ENCODE results near the gene PNPLA7.

Gene PNPLA7

GRCh38 chr9:137433349-137433915 lies 116.8 kb downstream of the PNPLA7 start:
- Histone ChIP-seq H2AFZ (ENCODE audit: low read depth, low read length) (no peak overlapping the region), H3K4me1 (ENCODE audit: insufficient read depth, low read length) (no peaks in the 10 kb centered on the region), H4K20me1 (ENCODE audit: insufficient read depth, low read length) (peaks cover 7% of the 10 kb centered on the region; the same call in 1 of the 2 replicates), H3K27me3 (ENCODE audit: insufficient read depth, low read length, poor library complexity) (no peaks in the 10 kb centered on the region), H3K36me3 (ENCODE audit: insufficient read depth, low read length) (no peaks in the 10 kb centered on the region), H3K4me3 (ENCODE audit: low read depth in 1 of 2, low read length in 2 of 2) (no peak overlapping the region), H3K79me2 (ENCODE audit: insufficient read depth, low read length) (no peaks in the 10 kb centered on the region), H3K9ac (ENCODE audit: low read depth, low read length) (no peak overlapping the region), H3K9me3 (ENCODE audit: insufficient read depth, low read length, severe bottlenecking) (no peaks in the 10 kb centered on the region), H3K27ac (ENCODE audit: low read length) (no peak overlapping the region), H3K4me2 (ENCODE audit: insufficient read depth, low read length) (no peak overlapping the region)
- DNase-seq = no peak
- ATAC-seq (ENCODE audit: insufficient read depth, low read depth) = no peak
- TF ChIP-seq EZH2 (IDR thresholded peaks at IDR 0.05; ENCODE audit: borderline replicate concordance, low read depth, low read length, severe bottlenecking) = no peak
- no peak for TF ChIP-seq CTCF (IDR thresholded peaks at IDR 0.05; ENCODE audit: borderline replicate concordance, extremely low read depth, low read length, poor library complexity, severe bottlenecking)

- H3K9me3 ChIP-seq (ENCODE audit: insufficient read depth, low read length, severe bottlenecking) = no peaks in the 10 kb centered on the region
- DNase-seq (no peak), ATAC-seq (ENCODE audit: insufficient read depth, low read depth) (no peak)
- no peaks in the 10 kb centered on the region for H3K36me3 ChIP-seq (ENCODE audit: insufficient read depth, low read length)
- H3K79me2 ChIP-seq (ENCODE audit: insufficient read depth, low read length) = no peaks in the 10 kb centered on the region
- no peak overlapping the region for H2AFZ ChIP-seq (ENCODE audit: low read depth, low read length)
- H4K20me1 ChIP-seq (ENCODE audit: insufficient read depth, low read length) = peaks cover 4% of the 10 kb centered on the region; the same call in 1 of the 2 replicates
- no peak overlapping the region for H3K4me2 ChIP-seq (ENCODE audit: insufficient read depth, low read length)
- H3K9ac ChIP-seq (ENCODE audit: low read depth, low read length) = no peak overlapping the region
- no peaks in the 10 kb centered on the region for H3K27me3 ChIP-seq (ENCODE audit: insufficient read depth, low read length, poor library complexity)
- no peak overlapping the region for H3K27ac ChIP-seq (ENCODE audit: low read length)
- TF ChIP-seq CTCF (IDR thresholded peaks at IDR 0.05; ENCODE audit: borderline replicate concordance, extremely low read depth, low read length, poor library complexity, severe bottlenecking) = no peak
- TF ChIP-seq EZH2 (IDR thresholded peaks at IDR 0.05; ENCODE audit: borderline replicate concordance, low read depth, low read length, severe bottlenecking) = no peak
- H3K4me1 ChIP-seq (ENCODE audit: insufficient read depth, low read length) = no peaks in the 10 kb centered on the region
- H3K4me3 ChIP-seq (ENCODE audit: low read depth in 1 of 2, low read length in 2 of 2) = no peak overlapping the region
These were observed 117.4 kb downstream of the PNPLA7 start for GRCh38 chr9:137432687-137433348.

GRCh38 chr9:137431416-137431931 lies 118.7 kb downstream of the PNPLA7 start:
- H3K4me3 ChIP-seq (ENCODE audit: low read depth in 1 of 2, low read length in 2 of 2) = no peak overlapping the region
- no peaks in the 10 kb centered on the region for H3K4me1 ChIP-seq (ENCODE audit: insufficient read depth, low read length)
- no peak overlapping the region for H3K4me2 ChIP-seq (ENCODE audit: insufficient read depth, low read length)
- DNase-seq (no peak), ATAC-seq (ENCODE audit: insufficient read depth, low read depth) (no peak)
- no peaks in the 10 kb centered on the region for H3K36me3 ChIP-seq (ENCODE audit: insufficient read depth, low read length)
- no peak overlapping the region for H2AFZ ChIP-seq (ENCODE audit: low read depth, low read length)
- no peaks in the 10 kb centered on the region for H3K9me3 ChIP-seq (ENCODE audit: insufficient read depth, low read length, severe bottlenecking)
- H3K9ac ChIP-seq (ENCODE audit: low read depth, low read length) = no peak overlapping the region
- TF ChIP-seq EZH2 (IDR thresholded peaks at IDR 0.05; ENCODE audit: borderline replicate concordance, low read depth, low read length, severe bottlenecking) = no peak
- no peak for TF ChIP-seq CTCF (IDR thresholded peaks at IDR 0.05; ENCODE audit: borderline replicate concordance, extremely low read depth, low read length, poor library complexity, severe bottlenecking)
- H3K27ac ChIP-seq (ENCODE audit: low read length) = no peak overlapping the region
- H3K27me3 ChIP-seq (ENCODE audit: insufficient read depth, low read length, poor library complexity) = no peaks in the 10 kb centered on the region
- no peaks in the 10 kb centered on the region for H3K79me2 ChIP-seq (ENCODE audit: insufficient read depth, low read length)
- no peaks in the 10 kb centered on the region for H4K20me1 ChIP-seq (ENCODE audit: insufficient read depth, low read length)
